GM12872 (cell line): ENCODE results near the gene SCG5.
"Not testable (repeated sequence)": the region's sequence is repeated elsewhere in the genome, so short reads cannot be mapped to it uniquely, and the experiment has no call there.

Experiments
- CTCF ChIP-seq: IDR thresholded peaks from 3 replicates; pipeline ENCODE4 v1.5.1; 2011; ENCODE audit warnings: low read depth, mild to moderate bottlenecking, low read length, moderate library complexity; ENCODE audit not compliant: insufficient read depth

The SCG5 gene

GRCh38 chr15:32641517-32642059 lies at the start of gene SCG5:
Gene SCG5, plus strand, starts transcription at chr15:32641710. Its CDS starts 1,883 bp downstream, at chr15:32643593.
- no peak for TF ChIP-seq CTCF

GRCh38 chr15:32593151-32593550 lies 48.4 kb upstream of the SCG5 start, which contains the start of gene GOLGA8N:
Gene GOLGA8N, plus strand, starts transcription at chr15:32593456.
- not testable (repeated sequence) for TF ChIP-seq CTCF

- TF ChIP-seq CTCF: not testable (repeated sequence)
Observed at GRCh38 chr15:32615051-32615870, 26.2 kb upstream of the SCG5 start, which contains the start of gene ARHGAP11A. Gene ARHGAP11A, plus strand, starts transcription at chr15:32615504. Its CDS starts 708 bp downstream, at chr15:32616212.

GRCh38 chr15:32636410-32636809 lies 5.1 kb upstream of the SCG5 start:
- TF ChIP-seq CTCF: no peak

GRCh38 chr15:32636908-32637567 lies 4.5 kb upstream of the SCG5 start:
- no peak for TF ChIP-seq CTCF

- no peak for TF ChIP-seq CTCF
Observed at GRCh38 chr15:32637704-32638103, 3.8 kb upstream of the SCG5 start.
